Left ventricle myocardium inferior (tissue), 1 donor: Measurements from ENCODE around the gene MIXL1. TPM values are rescaled to one million over a fixed set of nuclear protein-coding genes. Genes with fewer than 3 reads are reported as not detected.
"Not testable (repeated sequence)": the region's sequence is repeated elsewhere in the genome, so short reads cannot be mapped to it uniquely, and the experiment has no call there.

Source experiments
- DNase-seq: peaks from one replicate; pipeline ENCODE4 v3.0.0-alpha.2; 2020
- H3K27ac ChIP-seq: fragments of 200-600 bp; replicated peaks from 2 replicates; pipeline ENCODE4 v1.8.0; 2021
- H3K27me3 ChIP-seq: fragments of 200-600 bp; 2 replicates; pipeline ENCODE4 v1.8.0; 2021; ENCODE audit warnings: low read depth
- H3K36me3 ChIP-seq: fragments of 200-600 bp; 2 replicates; pipeline ENCODE4 v1.8.0; 2021
- H3K4me1 ChIP-seq: fragments of 200-600 bp; 2 replicates; pipeline ENCODE4 v1.8.0; 2021
- H3K4me3 ChIP-seq: fragments of 200-600 bp; 2 replicates; pipeline ENCODE4 v1.8.0; 2021; ENCODE audit warnings: mild to moderate bottlenecking, moderate library complexity
- H3K9me3 ChIP-seq: fragments of 200-600 bp; replicated peaks from 2 replicates; pipeline ENCODE4 v1.8.0; 2021
- intact Hi-C: fragments of 100-400 bp; cut with micrococcal nuclease; formaldehyde crosslinking; loops from one replicate; pipeline ENCODE4 v1.11.0; 2022
- total RNA-seq: library from RNA; stranded (reverse); fragmentation: NEBNext Ultra II Directional; extraction: Animal tissue kit (Norgen Biotek cat#: 25700); gene quantifications from one replicate; pipeline ENCODE4 v1.2.1, GENCODE V29; 2021
- TF ChIP-seq, protein P1 (sequence below): fragments of 200-600 bp; IDR thresholded peaks from 2 replicates; pipeline ENCODE4 v1.8.0; 2021; ENCODE audit warnings: antibody characterized with exemption, mild to moderate bottlenecking, borderline replicate concordance
- donor health status: DM: no; HTN: yes; CAD: no; lungs with severe emphysema.

MIXL1 gene
- total RNA-seq, 1 donor from 2014 or later: not detected

DNA sequence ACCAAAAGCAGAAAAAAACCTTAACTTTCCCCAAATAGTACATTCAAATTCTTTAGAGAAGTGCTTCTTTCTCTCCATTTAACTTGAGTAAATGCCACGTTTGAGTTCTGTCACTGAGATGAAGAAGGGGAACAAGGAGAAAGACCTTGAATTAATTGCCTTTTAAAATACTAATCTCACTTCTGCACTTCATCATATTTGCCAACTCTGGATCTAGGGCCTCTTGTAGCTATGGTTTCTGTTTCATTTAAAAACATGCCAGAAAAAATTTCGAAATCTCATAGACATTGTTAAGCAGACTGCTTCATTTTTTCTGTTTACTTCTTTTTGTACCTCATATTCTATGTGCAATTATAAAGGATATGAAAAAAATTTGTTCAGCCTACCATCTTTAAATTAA lies 24.6 kb downstream of the MIXL1 start:
- H3K27ac ChIP-seq: no peak overlapping the region
- H3K27me3 ChIP-seq: no peaks in the 10 kb centered on the region
- intact Hi-C loops: no loop called here
- no peaks in the 10 kb centered on the region for H3K9me3 ChIP-seq
- DNase-seq: no peak
- peaks cover 36% of the 10 kb centered on the region for H3K36me3 ChIP-seq
- no peak overlapping the region for H3K4me3 ChIP-seq
- peaks cover 19% of the 10 kb centered on the region for H3K4me1 ChIP-seq
- TF ChIP-seq, protein P1, sequence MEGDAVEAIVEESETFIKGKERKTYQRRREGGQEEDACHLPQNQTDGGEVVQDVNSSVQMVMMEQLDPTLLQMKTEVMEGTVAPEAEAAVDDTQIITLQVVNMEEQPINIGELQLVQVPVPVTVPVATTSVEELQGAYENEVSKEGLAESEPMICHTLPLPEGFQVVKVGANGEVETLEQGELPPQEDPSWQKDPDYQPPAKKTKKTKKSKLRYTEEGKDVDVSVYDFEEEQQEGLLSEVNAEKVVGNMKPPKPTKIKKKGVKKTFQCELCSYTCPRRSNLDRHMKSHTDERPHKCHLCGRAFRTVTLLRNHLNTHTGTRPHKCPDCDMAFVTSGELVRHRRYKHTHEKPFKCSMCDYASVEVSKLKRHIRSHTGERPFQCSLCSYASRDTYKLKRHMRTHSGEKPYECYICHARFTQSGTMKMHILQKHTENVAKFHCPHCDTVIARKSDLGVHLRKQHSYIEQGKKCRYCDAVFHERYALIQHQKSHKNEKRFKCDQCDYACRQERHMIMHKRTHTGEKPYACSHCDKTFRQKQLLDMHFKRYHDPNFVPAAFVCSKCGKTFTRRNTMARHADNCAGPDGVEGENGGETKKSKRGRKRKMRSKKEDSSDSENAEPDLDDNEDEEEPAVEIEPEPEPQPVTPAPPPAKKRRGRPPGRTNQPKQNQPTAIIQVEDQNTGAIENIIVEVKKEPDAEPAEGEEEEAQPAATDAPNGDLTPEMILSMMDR: no peak

DNA sequence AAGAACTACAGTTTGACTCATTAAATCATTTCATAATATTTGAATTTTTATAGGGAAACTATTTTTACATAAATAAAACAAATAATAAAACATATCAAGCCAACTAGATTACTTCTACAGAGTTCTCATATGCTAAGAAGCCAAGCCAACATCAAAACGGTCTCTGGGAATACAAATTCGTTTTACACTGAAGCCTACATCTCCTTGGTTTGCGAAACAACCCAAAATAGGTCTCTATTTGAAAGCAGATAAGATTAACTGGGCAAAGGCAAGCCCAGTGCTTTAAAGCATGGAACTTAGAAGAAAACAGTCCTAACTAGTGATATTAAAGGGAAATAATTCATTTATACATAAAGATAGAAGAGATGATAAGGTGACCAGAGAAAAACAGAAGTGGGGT lies 25.3 kb downstream of the MIXL1 start:
- DNase-seq: no peak
- peaks cover 38% of the 10 kb centered on the region for H3K36me3 ChIP-seq
- H3K4me3 ChIP-seq: no peak overlapping the region
- peaks cover 19% of the 10 kb centered on the region for H3K4me1 ChIP-seq
- H3K27ac ChIP-seq: no peak overlapping the region
- TF ChIP-seq, protein P1: no peak
- intact Hi-C loops: no loop called here
- H3K27me3 ChIP-seq: no peaks in the 10 kb centered on the region
- no peaks in the 10 kb centered on the region for H3K9me3 ChIP-seq

DNA sequence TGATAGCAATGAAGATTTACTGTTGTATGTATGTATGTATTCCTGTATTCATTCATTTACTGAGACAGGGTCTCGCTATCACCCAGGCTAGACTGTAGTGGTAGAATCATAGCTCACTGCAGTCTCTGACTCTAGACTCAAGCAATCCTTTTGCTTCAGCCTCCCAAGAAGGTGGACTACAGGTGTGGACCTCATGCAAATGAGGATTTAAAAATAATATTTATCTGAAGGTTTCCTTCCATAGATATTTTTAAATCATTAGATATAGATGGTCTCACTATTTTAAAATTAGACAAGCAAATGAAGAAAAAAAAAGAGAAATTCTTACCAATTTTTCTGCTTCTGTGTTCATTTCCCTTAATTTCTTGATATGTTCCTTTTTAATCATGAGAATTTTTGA lies 27.0 kb downstream of the MIXL1 start:
- H3K27me3 ChIP-seq: no peaks in the 10 kb centered on the region

DNA sequence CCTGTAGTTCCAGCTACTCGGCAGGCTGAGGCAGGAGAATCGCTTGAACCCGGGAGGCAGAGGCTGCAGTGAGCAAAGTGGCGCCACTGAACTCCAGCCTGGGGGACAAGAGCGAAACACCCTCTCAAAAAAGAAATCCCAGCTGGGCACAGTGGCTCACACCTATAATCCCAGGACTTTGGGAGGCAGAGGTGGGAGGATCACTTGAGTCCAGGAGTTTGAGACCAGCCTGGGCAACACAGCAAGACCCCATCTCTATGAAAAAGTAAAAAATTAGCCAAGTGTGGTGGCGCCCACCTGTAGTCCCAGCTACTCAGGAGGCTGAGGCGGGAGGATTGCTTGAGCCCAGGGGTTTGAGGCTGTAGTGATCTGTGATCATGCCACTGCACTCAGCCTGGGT lies 29.4 kb downstream of the MIXL1 start:
- H3K27ac ChIP-seq, DNase-seq, H3K9me3 ChIP-seq, intact Hi-C loops, H3K27me3 ChIP-seq, H3K4me3 ChIP-seq: not testable (repeated sequence)
- Histone ChIP-seq H3K4me1 (peaks cover 16% of the 10 kb centered on the region), H3K36me3 (peaks cover 35% of the 10 kb centered on the region)

More for the DNA sequence above, 27.0 kb downstream of the MIXL1 start:
- TF ChIP-seq, protein P1: no peak
- no peak for DNase-seq
- Histone ChIP-seq H3K4me3 (no peak overlapping the region), H3K4me1 (peaks cover 19% of the 10 kb centered on the region), H3K9me3 (no peaks in the 10 kb centered on the region), H3K27ac (no peak overlapping the region), H3K36me3 (peaks cover 30% of the 10 kb centered on the region)
- intact Hi-C loops: no loop called here

DNA sequence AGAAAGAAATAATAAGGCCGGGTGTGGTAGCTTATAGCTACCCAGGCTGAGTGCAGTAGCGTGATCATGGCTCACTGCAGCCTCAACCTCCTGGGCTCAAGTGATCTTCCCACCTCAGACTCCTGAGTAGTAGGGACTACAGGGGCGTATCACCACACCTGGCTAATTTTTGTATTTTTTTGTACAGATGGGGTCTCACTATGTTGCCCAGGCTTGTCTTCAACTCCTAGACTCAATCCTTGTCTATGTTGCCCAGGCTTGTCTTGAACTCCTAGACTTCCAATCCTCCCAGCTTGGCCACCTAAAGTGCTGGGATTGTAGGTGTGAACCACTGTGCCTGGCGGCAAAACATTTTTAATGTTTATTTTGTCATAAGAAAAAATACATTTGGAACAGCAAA lies 30.5 kb downstream of the MIXL1 start:
- TF ChIP-seq, protein P1: no peak
- Histone ChIP-seq H3K4me1 (peaks cover 5% of the 10 kb centered on the region), H3K27ac (no peak overlapping the region), H3K9me3 (no peaks in the 10 kb centered on the region), H3K36me3 (peaks cover 41% of the 10 kb centered on the region), H3K4me3 (no peak overlapping the region), H3K27me3 (no peaks in the 10 kb centered on the region)
- no peak for DNase-seq
- intact Hi-C loops: no loop called here

DNA sequence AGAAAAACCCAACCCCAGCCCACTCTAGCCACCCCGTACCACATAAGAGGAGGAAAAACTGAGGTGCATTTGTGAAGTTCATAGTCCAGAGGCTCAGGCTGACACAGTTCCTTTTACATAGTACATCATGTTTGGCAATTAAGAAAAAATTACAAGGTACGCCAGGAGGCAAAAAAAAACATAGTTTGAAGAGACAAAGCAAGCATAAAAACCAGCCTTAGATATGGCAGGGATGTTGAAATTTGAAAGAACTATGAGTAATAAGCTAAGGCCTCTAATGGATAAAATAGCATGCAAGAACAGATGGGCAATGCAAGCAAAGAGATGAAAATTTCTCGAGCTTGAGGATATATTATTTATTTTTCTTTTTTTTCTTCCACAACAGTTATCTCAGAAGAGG lies 31.9 kb downstream of the MIXL1 start:
- H3K36me3 ChIP-seq: peaks cover 41% of the 10 kb centered on the region
- TF ChIP-seq, protein P1: no peak
- intact Hi-C loops: no loop called here
- H3K4me1 ChIP-seq: no peaks in the 10 kb centered on the region
- H3K27ac ChIP-seq: no peak overlapping the region
- DNase-seq: no peak
- peaks cover 11% of the 10 kb centered on the region for H3K9me3 ChIP-seq
- H3K4me3 ChIP-seq: no peak overlapping the region
- H3K27me3 ChIP-seq: no peaks in the 10 kb centered on the region
